ENCODE data around the gene AGR3.

Gene AGR3

DNA sequence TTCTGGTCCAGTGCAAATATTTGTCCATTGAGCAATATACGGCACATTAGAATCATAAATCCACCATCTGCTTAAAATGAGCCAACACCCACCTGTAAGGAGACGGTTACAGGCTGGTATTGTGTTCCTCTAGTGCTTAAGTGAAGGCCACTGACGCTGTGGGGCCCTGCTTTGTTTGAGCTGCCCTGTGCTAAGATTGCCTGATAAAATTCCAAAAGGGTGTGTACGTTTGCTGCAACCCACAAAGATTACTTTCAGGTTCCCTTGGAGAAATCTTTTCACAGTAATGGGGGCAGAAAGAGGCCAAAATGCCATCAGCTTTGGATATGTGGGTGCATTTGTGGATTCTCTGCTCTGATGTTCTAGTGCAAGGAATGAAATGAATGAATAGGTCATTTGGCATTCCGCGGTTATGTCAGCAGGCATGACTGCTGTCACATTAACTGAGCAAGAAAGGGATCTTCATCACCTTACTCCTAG is 34.4 kb downstream of the AGR3 start:
- no peak overlapping the region for H3K4me3 ChIP-seq (ENCODE audit: low read depth, low read length)
- no peak for DNase-seq (ENCODE audit: low read depth)
- TF ChIP-seq POLR2A (IDR thresholded peaks at IDR 0.05; ENCODE audit: extremely low read depth, insufficient read length) (no peak), MYC (IDR thresholded peaks at IDR 0.05; ENCODE audit: low read depth, low read length) (no peak)
- TF ChIP-seq, protein P1, sequence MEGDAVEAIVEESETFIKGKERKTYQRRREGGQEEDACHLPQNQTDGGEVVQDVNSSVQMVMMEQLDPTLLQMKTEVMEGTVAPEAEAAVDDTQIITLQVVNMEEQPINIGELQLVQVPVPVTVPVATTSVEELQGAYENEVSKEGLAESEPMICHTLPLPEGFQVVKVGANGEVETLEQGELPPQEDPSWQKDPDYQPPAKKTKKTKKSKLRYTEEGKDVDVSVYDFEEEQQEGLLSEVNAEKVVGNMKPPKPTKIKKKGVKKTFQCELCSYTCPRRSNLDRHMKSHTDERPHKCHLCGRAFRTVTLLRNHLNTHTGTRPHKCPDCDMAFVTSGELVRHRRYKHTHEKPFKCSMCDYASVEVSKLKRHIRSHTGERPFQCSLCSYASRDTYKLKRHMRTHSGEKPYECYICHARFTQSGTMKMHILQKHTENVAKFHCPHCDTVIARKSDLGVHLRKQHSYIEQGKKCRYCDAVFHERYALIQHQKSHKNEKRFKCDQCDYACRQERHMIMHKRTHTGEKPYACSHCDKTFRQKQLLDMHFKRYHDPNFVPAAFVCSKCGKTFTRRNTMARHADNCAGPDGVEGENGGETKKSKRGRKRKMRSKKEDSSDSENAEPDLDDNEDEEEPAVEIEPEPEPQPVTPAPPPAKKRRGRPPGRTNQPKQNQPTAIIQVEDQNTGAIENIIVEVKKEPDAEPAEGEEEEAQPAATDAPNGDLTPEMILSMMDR (IDR thresholded peaks at IDR 0.05; ENCODE audit: low read depth, low read length), result no peak
- TF ChIP-seq, protein P2, sequence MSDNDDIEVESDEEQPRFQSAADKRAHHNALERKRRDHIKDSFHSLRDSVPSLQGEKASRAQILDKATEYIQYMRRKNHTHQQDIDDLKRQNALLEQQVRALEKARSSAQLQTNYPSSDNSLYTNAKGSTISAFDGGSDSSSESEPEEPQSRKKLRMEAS (IDR thresholded peaks at IDR 0.05; ENCODE audit: low read depth, low read length), result no peak

DNA sequence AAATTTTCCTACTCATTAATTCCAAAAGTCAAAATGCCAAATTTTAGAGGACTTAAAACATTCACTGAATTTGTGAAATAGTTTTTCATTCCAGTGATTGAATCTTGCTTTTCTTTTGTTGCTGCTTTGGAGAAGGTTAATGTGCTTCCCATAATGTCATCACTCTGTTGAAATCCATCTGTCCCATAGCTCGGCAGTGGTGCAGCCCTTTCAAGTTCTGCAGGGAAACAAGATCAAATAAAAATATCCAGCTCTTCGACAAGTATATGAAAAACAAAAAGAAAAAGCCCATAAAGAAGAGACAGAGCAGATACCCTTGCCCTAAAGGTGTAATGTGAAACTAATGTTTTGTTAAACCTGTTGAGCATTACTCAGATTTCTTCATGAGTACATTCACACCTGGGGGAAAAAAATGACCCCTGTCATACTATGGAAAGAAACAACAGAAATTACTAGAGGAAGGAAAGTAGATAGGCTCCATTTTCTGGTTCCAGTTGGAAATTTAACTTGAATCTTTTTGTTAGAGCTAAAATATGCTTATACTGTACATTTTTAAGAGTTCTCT is 35.1 kb downstream of the AGR3 start:
- no peak overlapping the region for H3K4me3 ChIP-seq (ENCODE audit: low read depth, low read length)
- DNase-seq (ENCODE audit: low read depth), result no peak
- TF ChIP-seq, protein P2 (IDR thresholded peaks at IDR 0.05; ENCODE audit: low read depth, low read length), result no peak

DNA sequence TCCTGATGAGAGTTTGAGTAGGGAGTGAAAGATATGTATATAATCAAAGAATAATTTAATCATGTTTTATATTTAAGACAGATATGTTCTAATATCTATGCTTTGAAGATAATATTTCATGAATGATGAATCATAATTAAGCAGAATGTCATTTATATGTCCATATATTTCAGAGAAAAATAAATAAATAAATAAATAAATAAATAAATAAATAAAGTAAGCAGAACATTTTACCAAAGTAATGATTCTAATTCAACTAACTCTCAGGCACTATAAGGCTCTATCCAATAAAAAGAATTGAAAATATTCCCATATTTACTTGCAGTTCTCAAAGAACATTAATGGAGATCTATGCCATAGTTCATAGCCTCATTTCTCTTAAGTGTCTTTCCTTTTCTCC is 36.0 kb downstream of the AGR3 start:
- H3K4me3 ChIP-seq (ENCODE audit: low read depth, low read length), result no peak overlapping the region
- DNase-seq (ENCODE audit: low read depth), result no peak
- TF ChIP-seq, protein P2 (IDR thresholded peaks at IDR 0.05; ENCODE audit: low read depth, low read length), result no peak
- TF ChIP-seq, protein P1 (IDR thresholded peaks at IDR 0.05; ENCODE audit: low read depth, low read length), result no peak
- TF ChIP-seq MYC (IDR thresholded peaks at IDR 0.05; ENCODE audit: low read depth, low read length) (no peak), POLR2A (IDR thresholded peaks at IDR 0.05; ENCODE audit: extremely low read depth, insufficient read length) (no peak)

DNA sequence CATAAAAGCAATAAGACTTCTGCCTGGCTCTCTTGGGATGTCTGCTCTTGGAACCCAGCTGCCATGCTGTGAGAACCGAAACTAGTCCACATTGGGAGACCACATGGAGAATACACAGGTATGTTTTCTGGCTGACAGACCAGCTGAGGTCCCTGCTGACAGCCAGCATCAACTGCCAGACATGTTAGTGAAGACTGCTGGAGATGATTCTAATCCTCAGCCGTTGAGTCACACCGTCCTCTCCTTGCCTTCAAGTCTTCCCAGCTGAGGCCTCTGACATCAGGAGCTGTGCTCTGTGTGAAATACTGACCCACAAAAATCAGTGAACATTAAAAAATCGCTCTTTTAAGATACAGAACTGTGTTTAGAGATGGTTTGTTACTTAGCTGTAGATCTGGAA is 40.1 kb downstream of the AGR3 start:
- no peak overlapping the region for H3K4me3 ChIP-seq (ENCODE audit: low read depth, low read length)
- no peak for DNase-seq (ENCODE audit: low read depth)
- TF ChIP-seq, protein P2 (IDR thresholded peaks at IDR 0.05; ENCODE audit: low read depth, low read length), result no peak
- TF ChIP-seq POLR2A (IDR thresholded peaks at IDR 0.05; ENCODE audit: extremely low read depth, insufficient read length) (no peak), MYC (IDR thresholded peaks at IDR 0.05; ENCODE audit: low read depth, low read length) (no peak)
- TF ChIP-seq, protein P1 (IDR thresholded peaks at IDR 0.05; ENCODE audit: low read depth, low read length), result no peak

DNA sequence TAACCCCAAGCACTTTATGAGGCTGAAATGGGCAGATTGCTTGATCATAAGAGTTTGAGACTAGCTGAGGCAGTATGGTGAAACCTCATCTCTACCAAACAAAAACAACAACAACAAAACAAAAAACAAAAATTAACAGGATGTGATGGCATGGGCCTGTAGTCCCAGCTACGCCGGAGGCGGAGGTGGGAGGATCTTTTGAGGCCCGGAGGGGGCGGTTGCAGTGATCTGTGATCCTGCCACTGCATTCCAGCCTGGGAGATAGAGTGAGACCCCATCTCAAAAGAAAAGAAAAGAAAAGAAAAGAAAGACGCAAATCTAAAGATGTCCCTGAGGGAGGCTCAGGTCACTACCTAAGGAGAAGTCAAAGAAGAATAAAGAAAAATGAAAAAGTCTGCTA is 41.7 kb downstream of the AGR3 start:
- TF ChIP-seq, protein P1 (IDR thresholded peaks at IDR 0.05; ENCODE audit: low read depth, low read length), result no peak
- no peak for TF ChIP-seq POLR2A (IDR thresholded peaks at IDR 0.05; ENCODE audit: extremely low read depth, insufficient read length)
- TF ChIP-seq, protein P2 (IDR thresholded peaks at IDR 0.05; ENCODE audit: low read depth, low read length), result no peak
- no peak for TF ChIP-seq MYC (IDR thresholded peaks at IDR 0.05; ENCODE audit: low read depth, low read length)
- no peak overlapping the region for H3K4me3 ChIP-seq (ENCODE audit: low read depth, low read length)
- DNase-seq (ENCODE audit: low read depth), result no peak

DNA sequence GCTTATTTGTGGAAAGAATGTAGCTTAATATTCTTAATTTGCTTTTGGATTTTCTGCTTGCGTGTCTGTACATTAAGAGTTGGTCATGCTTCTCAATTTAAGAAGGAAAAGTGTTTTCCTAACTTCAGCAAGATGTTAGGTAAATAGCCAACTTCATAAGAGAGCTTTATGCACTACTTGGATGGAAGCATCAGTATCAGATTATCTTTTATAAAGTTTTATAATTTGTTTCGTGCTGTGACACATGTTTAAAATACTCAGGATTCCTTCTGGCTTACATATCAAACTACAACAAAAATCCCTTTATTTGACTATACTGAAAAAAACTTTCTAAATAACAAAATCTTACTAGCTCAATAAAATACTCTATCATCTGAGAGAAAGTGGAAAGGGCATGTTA is 42.1 kb downstream of the AGR3 start:
- no peak for DNase-seq (ENCODE audit: low read depth)

More for the DNA sequence above, 42.1 kb downstream of the AGR3 start:
- no peak overlapping the region for H3K4me3 ChIP-seq (ENCODE audit: low read depth, low read length)
- TF ChIP-seq POLR2A (IDR thresholded peaks at IDR 0.05; ENCODE audit: extremely low read depth, insufficient read length), result no peak
- TF ChIP-seq, protein P2 (IDR thresholded peaks at IDR 0.05; ENCODE audit: low read depth, low read length), result no peak
- TF ChIP-seq, protein P1 (IDR thresholded peaks at IDR 0.05; ENCODE audit: low read depth, low read length), result no peak
- no peak for TF ChIP-seq MYC (IDR thresholded peaks at IDR 0.05; ENCODE audit: low read depth, low read length)
